Esophagus squamous epithelium (tissue), 5 donors: ENCODE results near the gene ADCY6. TPM values are rescaled to one million over a fixed set of nuclear protein-coding genes. Genes with fewer than 3 reads are reported as not detected.

Source experiments
- DNase-seq: peaks from one replicate; lab custom pipeline; 2025; lab: John Stamatoyannopoulos, UW
- H3K27ac ChIP-seq, 4 donors: fragments of 200-600 bp; sonication (generic); one replicate each; pipeline ENCODE4 v1.5.1; 2016 to 2019; ENCODE audit warnings: mild to moderate bottlenecking in 1 of 4
- H3K27me3 ChIP-seq, 4 donors: fragments of 200-600 bp; sonication (generic); 1 replicate in 3 of 4; 2 replicates in 1 of 4; pipeline versions ENCODE4 v1.5.1 to v1.6.0; 2017 to 2021; ENCODE audit warnings: antibody characterized with exemption in 1 of 4
- H3K36me3 ChIP-seq, 3 donors: fragments of 200-600 bp; sonication (generic); one replicate each; pipeline ENCODE4 v1.5.1; 2016 to 2019
- H3K4me1 ChIP-seq, 3 donors: fragments of 200-600 bp; sonication (generic); one replicate each; pipeline ENCODE4 v1.5.1; 2017 to 2019
- H3K4me3 ChIP-seq, 4 donors: fragments of 200-600 bp; sonication (generic); 1 replicate in 3 of 4; 2 replicates in 1 of 4; pipeline ENCODE4 v1.5.1; 2016 to 2019; ENCODE audit warnings: mild to moderate bottlenecking in 2 of 4, moderate library complexity in 1 of 4
- H3K9me3 ChIP-seq, 3 donors: fragments of 200-600 bp; sonication (generic); one replicate each; pipeline ENCODE4 v1.5.1; 2016 to 2019
- CTCF ChIP-seq, 6 experiments: fragments of 450-650 bp in 4 of 6; fragments of 200-600 bp in 2 of 6; sonication (generic) in 2 of 6; IDR thresholded peaks; one replicate each; pipeline ENCODE4 v1.5.1; 2016 to 2019; ENCODE audit warnings: antibody characterized with exemption in 6 of 6, mild to moderate bottlenecking in 4 of 6, moderate library complexity in 4 of 6
- POLR2A ChIP-seq, 4 donors: fragments of 450-650 bp; IDR thresholded peaks; one replicate each; pipeline ENCODE4 v1.6.1; 2017; ENCODE audit warnings: antibody characterized with exemption in 4 of 4, mild to moderate bottlenecking in 4 of 4, moderate library complexity in 3 of 4
- WGBS, 2 donors: methylation state at CpG; one replicate each; pipeline ENCODE4 v1.1.5; 2018; 5-methylcytosine and 5-hydroxymethylcytosine counted together
- intact Hi-C: fragments of 100-400 bp; cut with DNase I; formaldehyde crosslinking; loops from one replicate; pipeline ENCODE4 v1.15.0; 2022
- total RNA-seq, 4 donors: library from RNA; depleted of rRNA; stranded (reverse); fragments of >200 nt; gene quantifications; one replicate each; pipeline ENCODE4 v1.1.0, GENCODE V29; 2016
- donor health status: DM: yes; HTN: yes; CAD: no.

Gene ADCY6
- total RNA-seq, 4 donors from 2014 or later, result 11.5 to 14.7 (median 13.9) TPM

- WGBS, 2 donors, result 100% methylated on average over 1 to 3 of the region's 4 CpGs
- TF ChIP-seq POLR2A (IDR thresholded peaks at IDR 0.05) (no peak), CTCF (IDR thresholded peaks at IDR 0.05) (no peak)
- Histone ChIP-seq H3K27me3 (no peaks in the 10 kb centered on the region), H3K4me3 (no peak overlapping the region), H3K36me3 (peaks cover 4 to 71% (median 18%) of the 10 kb centered on the region in 3 donors), H3K9me3 (no peaks in the 10 kb centered on the region), H3K27ac (no peak overlapping the region), H3K4me1 (peaks cover 0 to 5% (median 0%) of the 10 kb centered on the region in 3 donors)
- intact Hi-C loops, result no loop called here
- DNase-seq, result no peak
Observed at GRCh38 chr12:48824905-48825304, 36.0 kb upstream of the ADCY6 start.

GRCh38 chr12:48824112-48824511 is 35.2 kb upstream of the ADCY6 start:
- H3K27ac ChIP-seq, result no peak overlapping the region
- peaks cover 0 to 9% (median 0%) of the 10 kb centered on the region in 3 donors for H3K4me1 ChIP-seq
- DNase-seq, result no peak
- TF ChIP-seq POLR2A (IDR thresholded peaks at IDR 0.05) (no peak), CTCF (IDR thresholded peaks at IDR 0.05) (no peak)
- H3K27me3 ChIP-seq, result no peaks in the 10 kb centered on the region
- intact Hi-C loops, result no loop called here
- H3K9me3 ChIP-seq, result no peaks in the 10 kb centered on the region
- 54 to 70% methylated on average over 2 to 7 of the region's 12 CpGs for WGBS, 2 donors
- H3K4me3 ChIP-seq, result no peak overlapping the region
- H3K36me3 ChIP-seq, result peaks cover 4 to 63% (median 10%) of the 10 kb centered on the region in 3 donors

GRCh38 chr12:48823281-48823680 is 34.4 kb upstream of the ADCY6 start:
- intact Hi-C loops, result no loop called here
- WGBS, 2 donors, result 79 to 84% methylated on average over 7 of the region's 11 CpGs
- H3K9me3 ChIP-seq, result no peaks in the 10 kb centered on the region

GRCh38 chr12:48822711-48823110 is 33.8 kb upstream of the ADCY6 start:
- H3K9me3 ChIP-seq, result no peaks in the 10 kb centered on the region
- no peak overlapping the region for H3K27ac ChIP-seq
- no peak for DNase-seq
- peaks cover 4 to 23% (median 9%) of the 10 kb centered on the region in 3 donors for H3K4me1 ChIP-seq
- H3K27me3 ChIP-seq, result no peaks in the 10 kb centered on the region
- no peak overlapping the region for H3K4me3 ChIP-seq
- 58 to 70% methylated on average over 1 to 2 of the region's 2 CpGs for WGBS, 2 donors
- intact Hi-C loops, result no loop called here
- peaks cover under 1 to 49% (median 4%) of the 10 kb centered on the region in 3 donors for H3K36me3 ChIP-seq
- no peak for TF ChIP-seq POLR2A (IDR thresholded peaks at IDR 0.05)
- no peak for TF ChIP-seq CTCF (IDR thresholded peaks at IDR 0.05)

More at GRCh38 chr12:48823281-48823680, 34.4 kb upstream of the ADCY6 start:
- peaks cover 4 to 55% (median 9%) of the 10 kb centered on the region in 3 donors for H3K36me3 ChIP-seq
- TF ChIP-seq CTCF (IDR thresholded peaks at IDR 0.05) (no peak), POLR2A (IDR thresholded peaks at IDR 0.05) (no peak)
- no peak for DNase-seq
- peaks cover 0 to 18% (median 5%) of the 10 kb centered on the region in 3 donors for H3K4me1 ChIP-seq
- H3K4me3 ChIP-seq, result no peak overlapping the region
- H3K27me3 ChIP-seq, result no peaks in the 10 kb centered on the region
- no peak overlapping the region for H3K27ac ChIP-seq

GRCh38 chr12:48822139-48822538 is 33.2 kb upstream of the ADCY6 start:
- no peak for DNase-seq
- intact Hi-C loops, result no loop called here
- no peak overlapping the region for H3K4me3 ChIP-seq
- H3K27me3 ChIP-seq, result no peaks in the 10 kb centered on the region
- no peaks in the 10 kb centered on the region for H3K9me3 ChIP-seq
- WGBS, 2 donors, result 82 to 87% methylated on average over 4 of the region's 5 CpGs
- TF ChIP-seq POLR2A (IDR thresholded peaks at IDR 0.05) (no peak), CTCF (IDR thresholded peaks at IDR 0.05) (no peak)
- H3K4me1 ChIP-seq, result peaks cover 9 to 29% (median 14%) of the 10 kb centered on the region in 3 donors
- no peak overlapping the region for H3K27ac ChIP-seq
- peaks cover 0 to 44% (median 4%) of the 10 kb centered on the region in 3 donors for H3K36me3 ChIP-seq
